Neural progenitor cell (in vitro differentiated cells): ENCODE results near the gene FAM151A. TPM values are rescaled to one million over a fixed set of nuclear protein-coding genes. Genes with fewer than 3 reads are reported as not detected.
A peak's percentile ranks its signal among the peaks of the same experiment; 100 is the strongest.

Experiments
- DNase-seq: peaks from one replicate; pipeline ENCODE4 v3.0.0-alpha.2; 2016; ENCODE audit warnings: low spot score
- H2AFZ ChIP-seq: fragments of 200-600 bp; sonication (generic); replicated peaks from 2 replicates; pipeline ENCODE4 v1.6.1; 2016; ENCODE audit warnings: antibody characterized with exemption
- H3F3A ChIP-seq: fragments of 200-600 bp; sonication (generic); 2 replicates; pipeline ENCODE4 v1.6.1; 2016; ENCODE audit warnings: antibody characterized with exemption, low read depth
- H3K27ac ChIP-seq: fragments of 200-600 bp; sonication (generic); 2 replicates; pipeline ENCODE4 v1.5.1; 2016; ENCODE audit warnings: mild to moderate bottlenecking
- H3K27me3 ChIP-seq: fragments of 200-600 bp; sonication (generic); 2 replicates; pipeline ENCODE4 v1.6.1; 2016; ENCODE audit warnings: mild to moderate bottlenecking, moderate library complexity
- H3K36me3 ChIP-seq: fragments of 200-600 bp; sonication (generic); 2 replicates; pipeline ENCODE4 v1.5.1; 2016
- H3K4me1 ChIP-seq: fragments of 200-600 bp; sonication (generic); 2 replicates; pipeline ENCODE4 v1.6.1; 2016; ENCODE audit warnings: mixed run types
- H3K4me2 ChIP-seq: fragments of 200-600 bp; sonication (generic); 2 replicates; pipeline ENCODE4 v1.6.1; 2016
- H3K4me3 ChIP-seq: fragments of 200-600 bp; sonication (generic); 2 replicates; pipeline ENCODE4 v1.5.1; 2016
- H3K79me2 ChIP-seq: fragments of 200-600 bp; sonication (generic); 2 replicates; pipeline ENCODE4 v1.6.1; 2016; ENCODE audit warnings: low read depth
- H3K9ac ChIP-seq: fragments of 200-600 bp; sonication (generic); 2 replicates; pipeline ENCODE4 v1.6.1; 2016
- H3K9me3 ChIP-seq: fragments of 200-600 bp; sonication (generic); 2 replicates; pipeline ENCODE4 v1.5.1; 2016; ENCODE audit warnings: low read depth
- H4K20me1 ChIP-seq: fragments of 200-600 bp; sonication (generic); 2 replicates; pipeline ENCODE4 v1.6.1; 2016; ENCODE audit warnings: low read depth
- H3K27ac Mint-ChIP-seq: 3 replicates; pipeline ENCODE4 v1.8.0; 2021; ENCODE audit warnings: mixed read lengths
- H3K27me3 Mint-ChIP-seq: 2 replicates; pipeline ENCODE4 v1.8.0; 2022; ENCODE audit warnings: low read depth, mild to moderate bottlenecking, inconsistent platforms, moderate library complexity, mixed read lengths; ENCODE audit not compliant: insufficient read depth
- H3K36me3 Mint-ChIP-seq: 3 replicates; pipeline ENCODE4 v1.8.0; 2021; ENCODE audit warnings: mixed read lengths
- H3K4me1 Mint-ChIP-seq: 3 replicates; pipeline ENCODE4 v1.8.0; 2021; ENCODE audit warnings: mixed read lengths
- H3K4me3 Mint-ChIP-seq: 3 replicates; pipeline ENCODE4 v1.8.0; 2021; ENCODE audit warnings: mild to moderate bottlenecking, moderate library complexity, mixed read lengths
- H3K9me3 Mint-ChIP-seq: 3 replicates; pipeline ENCODE4 v1.8.0; 2020; ENCODE audit warnings: mixed read lengths
- CTCF ChIP-seq: fragments of 200-600 bp; sonication (generic); IDR thresholded peaks from 2 replicates; pipeline ENCODE4 v1.5.1; 2017; ENCODE audit warnings: antibody characterized with exemption, mild to moderate bottlenecking
- EZH2 ChIP-seq: fragments of 200-600 bp; sonication (generic); IDR thresholded peaks from 2 replicates; pipeline ENCODE4 v1.6.1; 2017; ENCODE audit warnings: antibody characterized with exemption, mild to moderate bottlenecking, moderate library complexity
- EZH2phosphoT487 ChIP-seq: fragments of 200-600 bp; sonication (generic); IDR thresholded peaks from 2 replicates; pipeline ENCODE4 v1.6.1; 2017; ENCODE audit warnings: antibody characterized with exemption
- total RNA-seq: library from RNA; depleted of rRNA; stranded (reverse); fragments of >200 nt; gene quantifications from 2 replicates; pipeline ENCODE4 v1.2.3, GENCODE V29; 2015; ENCODE audit warnings: low replicate concordance

The FAM151A gene
- not detected in 2 replicates for total RNA-seq

- Histone ChIP-seq H2AFZ (no peak within 1 kb of the TSS), H4K20me1 (no peaks in the 10 kb centered on the region), H3K4me2 (no peak within 1 kb of the TSS), H3K4me3 (no peak within 1 kb of the TSS), H3K9me3 (no peaks in the 10 kb centered on the region), H3K36me3 (no peaks in the 10 kb centered on the region), H3K4me1 (peaks cover 5% of the 10 kb centered on the region), H3F3A (no peaks in the 10 kb centered on the region), H3K27me3 (no peaks in the 10 kb centered on the region), H3K9ac (no peak within 1 kb of the TSS), H3K79me2 (no peaks in the 10 kb centered on the region), H3K27ac (no peak within 1 kb of the TSS)
- Mint-ChIP-seq H3K4me3 (no peak within 1 kb of the TSS), H3K9me3 (no peaks in the 10 kb centered on the region), H3K4me1 (peaks cover 8% of the 10 kb centered on the region), H3K27ac (peak within 1 kb of the TSS; percentile 87), H3K27me3 (peaks cover 6% of the 10 kb centered on the region), H3K36me3 (no peaks in the 10 kb centered on the region)
- no peak for TF ChIP-seq CTCF
- TF ChIP-seq EZH2phosphoT487, result no peak
- DNase-seq, result no peak
These were observed at the start of gene FAM151A for GRCh38 chr1:54623216-54624007. FAM151A (minus strand) TSS chr1:54623525; CDS start chr1:54623395, 130 bp downstream.

DNA sequence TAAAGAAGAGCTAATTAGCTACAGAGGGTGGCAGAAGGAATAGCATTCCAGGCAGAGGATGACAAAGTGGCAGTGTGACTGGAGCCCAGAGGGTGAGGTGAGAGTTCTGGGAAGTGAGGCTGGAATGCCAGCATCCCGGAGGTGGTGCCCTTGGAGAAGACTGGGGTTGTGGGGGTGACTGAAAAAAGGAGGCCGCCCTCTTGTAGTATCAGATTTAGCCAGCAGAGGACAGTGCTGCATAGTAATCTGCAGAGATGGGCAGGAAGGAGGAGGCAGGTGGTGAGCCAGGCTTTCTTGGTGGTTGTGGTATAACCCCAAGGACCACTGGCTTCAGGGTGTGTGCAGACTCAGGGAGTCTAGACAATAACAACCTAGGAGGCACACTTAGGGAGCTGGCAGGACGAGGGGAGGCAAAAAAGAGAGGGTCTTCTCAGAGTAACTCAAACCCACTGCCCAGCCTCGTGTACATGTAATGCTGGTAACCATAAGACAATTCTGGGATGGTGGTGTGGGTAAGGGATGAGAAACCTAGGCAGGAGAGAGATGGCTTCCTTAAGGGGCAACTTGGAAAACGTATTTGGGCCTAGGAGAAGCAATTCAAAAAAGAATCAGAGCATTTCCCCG lies 48.8 kb upstream of the FAM151A start:
- TF ChIP-seq EZH2phosphoT487 (no peak), CTCF (peak; percentile 83)
- H3K9me3 ChIP-seq, result no peaks in the 10 kb centered on the region
- H3K27ac Mint-ChIP-seq, result peak overlapping the region; percentile 72
- H3K4me1 Mint-ChIP-seq, result peaks cover 5% of the 10 kb centered on the region
- no peaks in the 10 kb centered on the region for H4K20me1 ChIP-seq
- no peak overlapping the region for H3K27ac ChIP-seq
- peaks cover 2% of the 10 kb centered on the region for H3K27me3 Mint-ChIP-seq
- H3K36me3 Mint-ChIP-seq, result no peaks in the 10 kb centered on the region
- H3F3A ChIP-seq, result no peaks in the 10 kb centered on the region
- H3K27me3 ChIP-seq, result no peaks in the 10 kb centered on the region
- no peak overlapping the region for H3K9ac ChIP-seq
- DNase-seq, result peak; percentile 77
- H3K79me2 ChIP-seq, result no peaks in the 10 kb centered on the region
- H3K4me1 ChIP-seq, result no peaks in the 10 kb centered on the region
- H3K36me3 ChIP-seq, result no peaks in the 10 kb centered on the region
- H3K4me3 Mint-ChIP-seq, result no peak overlapping the region
- no peak overlapping the region for H3K4me2 ChIP-seq
- peak overlapping the region; percentile 42 for H2AFZ ChIP-seq
- H3K4me3 ChIP-seq, result no peak overlapping the region
- H3K9me3 Mint-ChIP-seq, result no peaks in the 10 kb centered on the region

- no peaks in the 10 kb centered on the region for H3K4me1 ChIP-seq
- H3K4me3 ChIP-seq, result no peak overlapping the region
- TF ChIP-seq CTCF, result peak; percentile 12
- TF ChIP-seq EZH2, result no peak
- no peak for TF ChIP-seq EZH2phosphoT487
- no peak overlapping the region for H3K4me2 ChIP-seq
- H3K27me3 ChIP-seq, result no peaks in the 10 kb centered on the region
- DNase-seq, result no peak
- no peak overlapping the region for H2AFZ ChIP-seq
- no peak overlapping the region for H3K9ac ChIP-seq
- H3K9me3 ChIP-seq, result no peaks in the 10 kb centered on the region
- Mint-ChIP-seq H3K36me3 (no peaks in the 10 kb centered on the region), H3K9me3 (peaks cover 4% of the 10 kb centered on the region), H3K27me3 (peaks cover 6% of the 10 kb centered on the region), H3K27ac (no peak overlapping the region), H3K4me3 (no peak overlapping the region), H3K4me1 (peaks cover 5% of the 10 kb centered on the region)
- H3K79me2 ChIP-seq, result no peaks in the 10 kb centered on the region
- H4K20me1 ChIP-seq, result no peaks in the 10 kb centered on the region
- no peak overlapping the region for H3K27ac ChIP-seq
- H3K36me3 ChIP-seq, result no peaks in the 10 kb centered on the region
- no peaks in the 10 kb centered on the region for H3F3A ChIP-seq
These were observed 45.2 kb upstream of the FAM151A start for GRCh38 chr1:54668567-54668966.
